ENCODE measurements around the gene SAMD4A. TPM values are rescaled to one million over a fixed set of nuclear protein-coding genes. Genes with fewer than 3 reads are reported as not detected.
A peak's percentile ranks its signal among the peaks of the same experiment; 100 is the strongest.

The SAMD4A gene
- polyA plus RNA-seq, 3 donors: 3.2 to 8.6 (median 4.2) TPM

DNA sequence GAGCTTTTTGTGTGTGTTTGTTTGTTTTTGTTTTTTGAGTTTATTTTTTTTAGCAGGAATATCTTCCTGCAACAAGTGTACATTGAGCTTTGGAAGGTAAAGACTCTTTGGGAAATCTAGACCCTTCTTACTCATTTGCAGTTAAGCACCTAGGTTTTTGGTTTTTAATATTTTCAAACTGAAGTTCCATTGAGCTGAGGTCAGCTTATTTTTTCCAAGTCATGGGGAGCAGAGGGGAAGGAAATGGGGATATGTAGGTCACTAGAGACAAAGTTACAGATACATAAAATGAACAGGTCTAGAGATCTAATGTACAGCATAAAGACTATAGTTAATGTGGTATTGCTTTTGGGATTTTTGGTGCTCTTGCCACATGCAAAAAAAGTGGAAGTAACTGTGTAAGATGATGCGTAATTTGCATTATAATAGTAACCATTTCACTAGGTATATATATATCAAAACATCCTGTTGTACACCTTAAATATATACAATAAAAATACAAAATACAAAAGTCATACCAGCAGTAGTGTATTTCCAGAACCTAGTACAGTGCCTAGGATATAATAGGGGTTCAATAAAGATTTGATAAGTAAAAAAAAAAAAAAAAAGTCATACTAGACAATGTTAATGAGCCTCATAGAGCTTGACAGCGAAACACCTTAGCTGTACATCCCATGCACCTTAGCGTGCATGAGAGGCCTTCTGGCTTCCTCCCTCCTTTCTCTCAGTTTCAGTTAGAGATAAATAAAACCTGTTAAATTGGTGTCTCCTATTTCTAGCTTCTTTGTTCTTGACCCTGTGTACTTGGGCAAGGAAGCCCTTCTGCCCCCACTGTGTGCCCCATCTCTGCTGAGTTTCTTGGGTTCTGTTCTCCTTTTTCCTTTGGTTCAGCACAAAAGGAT lies 34.6 kb upstream of the SAMD4A start:
- no peak overlapping the region for H3K4me3 Mint-ChIP-seq
- peaks cover 28 to 36% of the 10 kb centered on the region in 2 donors for H3K36me3 Mint-ChIP-seq
- no peaks in the 10 kb centered on the region for H3K4me1 Mint-ChIP-seq
- H3K9ac ChIP-seq (ENCODE audit: insufficient read depth, low read length, poor library complexity, severe bottlenecking): no peak overlapping the region
- H3K4me1 ChIP-seq (ENCODE audit: control insufficient read depth in 1 of 2, insufficient read depth in 2 of 2, low read length in 2 of 2): no peaks in the 10 kb centered on the region
- no peaks in the 10 kb centered on the region for H3K9me3 Mint-ChIP-seq
- DNase-seq: no peak
- no peaks in the 10 kb centered on the region for H3K27me3 ChIP-seq (ENCODE audit: control insufficient read depth in 2 of 2, insufficient read depth in 2 of 2, low read length in 2 of 2)
- H3K79me2 ChIP-seq (ENCODE audit: insufficient read depth, low read length): no peaks in the 10 kb centered on the region
- H3K27ac Mint-ChIP-seq: peak overlapping the region in 3 of 7 donors; percentile 21 to 80 (median 37)
- no peaks in the 10 kb centered on the region for H3K27me3 Mint-ChIP-seq (ENCODE audit: low read depth in 3 of 3)
- H3K9me3 ChIP-seq (replicated peaks in 1 of 2; ENCODE audit: control insufficient read depth in 1 of 2, insufficient read depth in 1 of 2, low read length in 2 of 2): no peaks in the 10 kb centered on the region
- 100% methylated on average over 1 of the region's 3 CpGs for WGBS (ENCODE audit: insufficient coverage)
- no peak overlapping the region for H3K4me3 ChIP-seq (replicated peaks in 1 of 3; ENCODE audit: low read depth in 2 of 3, low read length in 3 of 3)
- H3K4me2 ChIP-seq (replicated peaks; ENCODE audit: extremely low read depth, low read length, poor library complexity, severe bottlenecking): no peak overlapping the region
- TF ChIP-seq, protein P1, sequence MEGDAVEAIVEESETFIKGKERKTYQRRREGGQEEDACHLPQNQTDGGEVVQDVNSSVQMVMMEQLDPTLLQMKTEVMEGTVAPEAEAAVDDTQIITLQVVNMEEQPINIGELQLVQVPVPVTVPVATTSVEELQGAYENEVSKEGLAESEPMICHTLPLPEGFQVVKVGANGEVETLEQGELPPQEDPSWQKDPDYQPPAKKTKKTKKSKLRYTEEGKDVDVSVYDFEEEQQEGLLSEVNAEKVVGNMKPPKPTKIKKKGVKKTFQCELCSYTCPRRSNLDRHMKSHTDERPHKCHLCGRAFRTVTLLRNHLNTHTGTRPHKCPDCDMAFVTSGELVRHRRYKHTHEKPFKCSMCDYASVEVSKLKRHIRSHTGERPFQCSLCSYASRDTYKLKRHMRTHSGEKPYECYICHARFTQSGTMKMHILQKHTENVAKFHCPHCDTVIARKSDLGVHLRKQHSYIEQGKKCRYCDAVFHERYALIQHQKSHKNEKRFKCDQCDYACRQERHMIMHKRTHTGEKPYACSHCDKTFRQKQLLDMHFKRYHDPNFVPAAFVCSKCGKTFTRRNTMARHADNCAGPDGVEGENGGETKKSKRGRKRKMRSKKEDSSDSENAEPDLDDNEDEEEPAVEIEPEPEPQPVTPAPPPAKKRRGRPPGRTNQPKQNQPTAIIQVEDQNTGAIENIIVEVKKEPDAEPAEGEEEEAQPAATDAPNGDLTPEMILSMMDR (IDR thresholded peaks at IDR 0.05): no peak
- H4K20me1 ChIP-seq (ENCODE audit: insufficient read depth, low read length): no peaks in the 10 kb centered on the region
- intact Hi-C loops (cut with micrococcal nuclease): no loop called here
- no peak overlapping the region for H3K27ac ChIP-seq (ENCODE audit: low read depth in 1 of 2, low read length in 2 of 2)
- H2AFZ ChIP-seq (ENCODE audit: insufficient read depth, low read depth, low read length, poor library complexity, severe bottlenecking): no peak overlapping the region
- H3K36me3 ChIP-seq (replicated peaks in 1 of 2; ENCODE audit: control insufficient read depth in 1 of 2, insufficient read depth in 2 of 2, low read length in 2 of 2): peaks cover 25 to 49% of the 10 kb centered on the region in 2 donors

DNA sequence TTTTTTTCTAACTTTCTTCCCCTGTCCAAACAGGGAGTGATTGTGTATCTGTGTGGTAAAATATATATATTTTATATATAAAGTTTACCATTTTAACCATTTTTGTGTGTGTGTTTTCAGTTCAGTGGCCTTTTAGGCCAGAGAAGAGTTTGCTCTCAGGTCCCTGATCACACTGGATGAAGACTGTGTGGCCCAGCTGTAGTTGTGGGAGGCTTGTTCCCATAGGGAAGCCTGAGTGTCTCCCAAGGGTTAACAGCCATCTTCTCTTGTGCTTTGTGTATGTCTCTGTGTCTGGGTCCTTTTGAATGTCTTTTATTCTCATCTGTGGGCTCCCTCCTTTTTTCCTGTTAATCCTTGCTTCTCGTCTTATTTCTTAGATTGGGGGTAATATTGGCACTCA lies 33.8 kb upstream of the SAMD4A start:
- no CpG with 5 or more reads among the region's 1 CpG for WGBS (ENCODE audit: insufficient coverage)
- no peaks in the 10 kb centered on the region for H3K27me3 Mint-ChIP-seq (ENCODE audit: low read depth in 3 of 3)
- Histone ChIP-seq H3K4me2 (replicated peaks; ENCODE audit: extremely low read depth, low read length, poor library complexity, severe bottlenecking) (no peak overlapping the region), H3K9ac (ENCODE audit: insufficient read depth, low read length, poor library complexity, severe bottlenecking) (no peak overlapping the region), H3K36me3 (replicated peaks in 1 of 2; ENCODE audit: control insufficient read depth in 1 of 2, insufficient read depth in 2 of 2, low read length in 2 of 2) (peaks cover 32 to 49% of the 10 kb centered on the region in 2 donors), H3K27me3 (ENCODE audit: control insufficient read depth in 2 of 2, insufficient read depth in 2 of 2, low read length in 2 of 2) (no peaks in the 10 kb centered on the region), H4K20me1 (ENCODE audit: insufficient read depth, low read length) (no peaks in the 10 kb centered on the region), H3K4me1 (ENCODE audit: control insufficient read depth in 1 of 2, insufficient read depth in 2 of 2, low read length in 2 of 2) (no peaks in the 10 kb centered on the region), H3K79me2 (ENCODE audit: insufficient read depth, low read length) (no peaks in the 10 kb centered on the region), H2AFZ (ENCODE audit: insufficient read depth, low read depth, low read length, poor library complexity, severe bottlenecking) (no peak overlapping the region), H3K9me3 (replicated peaks in 1 of 2; ENCODE audit: control insufficient read depth in 1 of 2, insufficient read depth in 1 of 2, low read length in 2 of 2) (no peaks in the 10 kb centered on the region), H3K27ac (ENCODE audit: low read depth in 1 of 2, low read length in 2 of 2) (no peak overlapping the region), H3K4me3 (replicated peaks in 1 of 3; ENCODE audit: low read depth in 2 of 3, low read length in 3 of 3) (no peak overlapping the region)
- H3K4me1 Mint-ChIP-seq: no peaks in the 10 kb centered on the region
- H3K4me3 Mint-ChIP-seq: no peak overlapping the region
- TF ChIP-seq, protein P1 (IDR thresholded peaks at IDR 0.05): no peak
- H3K27ac Mint-ChIP-seq: peak overlapping the region in 2 of 7 donors; percentile 37 to 80
- intact Hi-C loops (cut with micrococcal nuclease): no loop called here
- DNase-seq: no peak
- peaks cover 27 to 34% of the 10 kb centered on the region in 2 donors for H3K36me3 Mint-ChIP-seq
- no peaks in the 10 kb centered on the region for H3K9me3 Mint-ChIP-seq
